ENCODE results near the gene PDGFRB. TPM values are rescaled to one million over a fixed set of nuclear protein-coding genes. Genes with fewer than 3 reads are reported as not detected.

The PDGFRB gene
- total and polyA plus RNA-seq, 2 of the 4 experiments (the other 2 are of a cell fraction), result 108 to 124 TPM

GRCh38 chr5:150174285-150174684 is 18.6 kb upstream of the PDGFRB start:
- H3K36me3 ChIP-seq (ENCODE audit: control insufficient read depth, insufficient read depth, low read length), result no peaks in the 10 kb centered on the region
- H2BK20ac ChIP-seq (ENCODE audit: low read depth, low read length), result no peak overlapping the region
- no peak overlapping the region for H3K56ac ChIP-seq (ENCODE audit: extremely low read depth, insufficient read depth, low read length)
- no peak overlapping the region for H2AK9ac ChIP-seq (replicated peaks; ENCODE audit: low read depth, low read length, poor library complexity)
- H3K27ac ChIP-seq (ENCODE audit: insufficient read depth, low read length), result no peak overlapping the region
- H3K9me1 ChIP-seq (ENCODE audit: insufficient read depth, low read length), result peaks cover 18% of the 10 kb centered on the region
- BruUV-seq (replicated peaks), result no TSS peak
- H3K23ac ChIP-seq (ENCODE audit: low read depth, low read length), result no peak overlapping the region
- H4K91ac ChIP-seq (ENCODE audit: insufficient read depth, low read depth, low read length), result no peak overlapping the region
- H2AK5ac ChIP-seq (ENCODE audit: low read depth, low read length), result no peak overlapping the region
- H3K79me1 ChIP-seq (ENCODE audit: low read depth in 1 of 2, low read length in 2 of 2), result no peaks in the 10 kb centered on the region
- intact Hi-C loops (cut with micrococcal nuclease) (no loop called here), dilution Hi-C loops (cut with HindIII; ENCODE audit: low sequenced_read_pairs, unreplicated experiment) (no loop called here), in situ Hi-C loops (cut with MboI; ENCODE audit: low sequenced_read_pairs) (loop anchor here (5.0 kb wide), 1 partner anchor 33 kb away; no protein-coding TSS in a partner anchor)
- ChIA-PET POLR2A (ENCODE audit: unreplicated experiment) (no interaction called here), CTCF (interaction anchor here (1.0 kb wide), 2 partner anchors 9 to 41 kb away, joined by 3 read pairs; no protein-coding TSS in a partner anchor)
- no peaks in the 10 kb centered on the region for H4K20me1 ChIP-seq (ENCODE audit: insufficient read depth, low read length)
- H2AFZ ChIP-seq (replicated peaks; ENCODE audit: low read length, poor library complexity), result no peak overlapping the region
- H3K4me3 ChIP-seq (ENCODE audit: insufficient read depth, low read depth, low read length), result no peak overlapping the region
- H3K4ac ChIP-seq (ENCODE audit: low read depth, low read length), result no peak overlapping the region
- 56% methylated on average over 2 of the region's 6 CpGs; no CpG with 5 or more reads in 1 of the 2 experiments for WGBS, 2 experiments (ENCODE audit: extremely low coverage in 2 of 2, insufficient read length in 1 of 2)
- no peak for TF ChIP-seq NFE2L2 (IDR thresholded peaks at IDR 0.05; ENCODE audit: low read depth, low read length)
- no peak for TF ChIP-seq RCOR1 (IDR thresholded peaks at IDR 0.05; ENCODE audit: insufficient replicate concordance, low read length)
- no peak for TF ChIP-seq CEBPB (IDR thresholded peaks at IDR 0.05; ENCODE audit: low read depth, low read length)
- no peak for TF ChIP-seq USF2 (IDR thresholded peaks at IDR 0.05; ENCODE audit: low read depth, low read length)
- TF ChIP-seq SMC3 (IDR thresholded peaks at IDR 0.05; ENCODE audit: low read depth, low read length), result no peak
- H4K8ac ChIP-seq (ENCODE audit: low read depth in 2 of 2, low read length in 2 of 2), result no peak overlapping the region
- no peak overlapping the region for H3K9ac ChIP-seq (ENCODE audit: low read depth, low read length)
- H2BK15ac ChIP-seq (ENCODE audit: low read depth, low read length), result no peak overlapping the region
- H2BK120ac ChIP-seq (ENCODE audit: low read depth, low read length), result no peak overlapping the region
- no peak overlapping the region for H4K5ac ChIP-seq (ENCODE audit: low read depth, low read length)
- H3K14ac ChIP-seq (replicated peaks; ENCODE audit: low read depth, low read length), result no peak overlapping the region
- no peak overlapping the region for H2BK5ac ChIP-seq (ENCODE audit: low read depth, low read length, poor library complexity, severe bottlenecking)
- H3K18ac ChIP-seq (ENCODE audit: low read depth, low read length), result no peak overlapping the region
- ATAC-seq (ENCODE audit: low read depth) (no peak), DNase-seq (no peak)
- no peaks in the 10 kb centered on the region for H3K9me3 ChIP-seq (ENCODE audit: control insufficient read depth, insufficient read depth, low read length)
- peaks cover 21% of the 10 kb centered on the region for H3K27me3 ChIP-seq (ENCODE audit: control insufficient read depth, insufficient read depth, low read length)
- H3K4me2 ChIP-seq (ENCODE audit: low read depth, low read length), result no peak overlapping the region
- peaks cover 10% of the 10 kb centered on the region for H3K4me1 ChIP-seq (ENCODE audit: control insufficient read depth, insufficient read depth, low read length)
